Cardiac muscle cell (in vitro differentiated cells and primary cell): ENCODE results near the gene ZNF133. TPM values are rescaled to one million over a fixed set of nuclear protein-coding genes. Genes with fewer than 3 reads are reported as not detected.

Experiments
- DNase-seq, 2 donors: peaks; one replicate each; pipeline versions ENCODE4 v3.0.0 to v3.0.0-alpha.2; 2010 to 2017; ENCODE audit warnings: low read depth in 1 of 2, low spot score in 1 of 2
- H3K27ac ChIP-seq: fragments of 200-600 bp; sonication (generic); 2 replicates; pipeline ENCODE4 v1.5.1; 2016
- H3K27me3 ChIP-seq: fragments of 200-600 bp; sonication (generic); 2 replicates; pipeline ENCODE4 v1.6.0; 2016; ENCODE audit warnings: control low read depth
- H3K36me3 ChIP-seq: fragments of 200-600 bp; sonication (generic); 2 replicates; pipeline ENCODE4 v1.5.1; 2016; ENCODE audit warnings: control low read depth
- H3K4me1 ChIP-seq: fragments of 200-600 bp; sonication (generic); 2 replicates; pipeline ENCODE4 v1.8.1; 2017; ENCODE audit warnings: low read depth, mild to moderate bottlenecking, mixed run types
- H3K4me3 ChIP-seq: fragments of 200-600 bp; sonication (generic); 2 replicates; pipeline ENCODE4 v1.5.1; 2016; ENCODE audit warnings: mild to moderate bottlenecking
- H3K9me3 ChIP-seq: fragments of 200-600 bp; sonication (generic); 2 replicates; pipeline ENCODE4 v1.5.1; 2017; ENCODE audit warnings: low read depth, mild to moderate bottlenecking, control low read depth
- CTCF ChIP-seq: IDR thresholded peaks from 2 replicates; pipeline ENCODE4 v1.5.1; 2012; ENCODE audit warnings: low read depth, mild to moderate bottlenecking, low read length
- polyA plus RNA-seq: library from polyadenylated mRNA; unstranded; fragments of >200 nt; fragmentation: Nextera tagmentation; extraction: Ambion mirVana; gene quantifications from 2 replicates; pipeline ENCODE4 v1.2.1, GENCODE V29; 2016
- total RNA-seq: library from RNA; depleted of rRNA; stranded (reverse); fragments of >200 nt; gene quantifications from 2 replicates; pipeline ENCODE4 v1.2.3, GENCODE V29; 2016

Gene ZNF133
- total and polyA plus RNA-seq, 2 experiments from 2014 or later, result 24.1 to 34.4 TPM

GRCh38 chr20:18259730-18260129, 28.6 kb upstream of the ZNF133 start:
- Histone ChIP-seq H3K4me3 (no peak overlapping the region), H3K4me1 (no peaks in the 10 kb centered on the region), H3K27me3 (no peaks in the 10 kb centered on the region), H3K9me3 (no peaks in the 10 kb centered on the region), H3K27ac (no peak overlapping the region), H3K36me3 (no peaks in the 10 kb centered on the region)
- no peak for TF ChIP-seq CTCF
- no peak for DNase-seq

- Histone ChIP-seq H3K9me3 (no peaks in the 10 kb centered on the region), H3K4me3 (no peak overlapping the region), H3K36me3 (no peaks in the 10 kb centered on the region), H3K27me3 (no peaks in the 10 kb centered on the region), H3K4me1 (no peaks in the 10 kb centered on the region), H3K27ac (no peak overlapping the region)
- no peak for TF ChIP-seq CTCF
- no peak for DNase-seq
Observed at GRCh38 chr20:18263723-18264122, 24.6 kb upstream of the ZNF133 start.

- H3K9me3 ChIP-seq, result no peaks in the 10 kb centered on the region
- no peaks in the 10 kb centered on the region for H3K36me3 ChIP-seq
- H3K4me1 ChIP-seq, result no peaks in the 10 kb centered on the region
- no peak for DNase-seq
- no peaks in the 10 kb centered on the region for H3K27me3 ChIP-seq
- no peak for TF ChIP-seq CTCF
- no peak overlapping the region for H3K4me3 ChIP-seq
- H3K27ac ChIP-seq, result no peak overlapping the region
Observed at GRCh38 chr20:18265441-18265840, 22.9 kb upstream of the ZNF133 start.

- no peak overlapping the region for H3K4me3 ChIP-seq
- H3K9me3 ChIP-seq, result no peaks in the 10 kb centered on the region
- H3K27me3 ChIP-seq, result no peaks in the 10 kb centered on the region
- no peaks in the 10 kb centered on the region for H3K4me1 ChIP-seq
- no peak for DNase-seq
- TF ChIP-seq CTCF, result no peak
- no peak overlapping the region for H3K27ac ChIP-seq
- H3K36me3 ChIP-seq, result no peaks in the 10 kb centered on the region
Observed at GRCh38 chr20:18266282-18266681, 22.0 kb upstream of the ZNF133 start.

- no peak for TF ChIP-seq CTCF
- H3K9me3 ChIP-seq, result no peaks in the 10 kb centered on the region
- no peaks in the 10 kb centered on the region for H3K36me3 ChIP-seq
- H3K4me3 ChIP-seq, result no peak overlapping the region
- no peak for DNase-seq
- no peaks in the 10 kb centered on the region for H3K27me3 ChIP-seq
- no peak overlapping the region for H3K27ac ChIP-seq
- no peaks in the 10 kb centered on the region for H3K4me1 ChIP-seq
Observed at GRCh38 chr20:18267815-18268214, 20.5 kb upstream of the ZNF133 start.

- Histone ChIP-seq H3K4me1 (no peaks in the 10 kb centered on the region), H3K9me3 (no peaks in the 10 kb centered on the region), H3K27ac (no peak overlapping the region), H3K27me3 (peaks cover 24% of the 10 kb centered on the region), H3K36me3 (no peaks in the 10 kb centered on the region), H3K4me3 (no peak overlapping the region)
- no peak for DNase-seq
- TF ChIP-seq CTCF, result no peak
Observed at GRCh38 chr20:18271160-18271559, 17.2 kb upstream of the ZNF133 start.
